ENCODE measurements around the gene ARFGAP2.

- TF ChIP-seq EZH2phosphoT487 (IDR thresholded peaks at IDR 0.05; ENCODE audit: borderline replicate concordance, low read length) (no peak), CTCF (conservative IDR thresholded peaks at IDR 0.05; ENCODE audit: low read depth, low read length) (no peak)
Observed at GRCh38 chr11:47163193-47163592, 13.5 kb downstream of the ARFGAP2 start.
